ENCODE data around the gene HOXD10. TPM values are rescaled to one million over a fixed set of nuclear protein-coding genes. Genes with fewer than 3 reads are reported as not detected.

HOXD10 gene
- polyA plus RNA-seq, 4 donors, result 0.09 TPM; not detected in 3

GRCh38 chr2:176161825-176162626 is 45.4 kb downstream of the HOXD10 start:
- Histone ChIP-seq H3K27ac (ENCODE audit: low read depth in 1 of 3, low read length in 2 of 3) (no peak overlapping the region), H3K27me3 (ENCODE audit: control insufficient read depth in 3 of 3, insufficient read depth in 3 of 3, low read length in 3 of 3) (peaks cover 5 to 98% (median 58%) of the 10 kb centered on the region in 3 donors), H3K9me3 (ENCODE audit: control insufficient read depth in 2 of 2, insufficient read depth in 1 of 2, low read depth in 1 of 2, low read length in 1 of 2) (peaks cover 0 to 2% of the 10 kb centered on the region in 2 donors), H3K36me3 (ENCODE audit: control insufficient read depth in 3 of 3, insufficient read depth in 2 of 3, low read depth in 1 of 3, low read length in 3 of 3) (no peaks in the 10 kb centered on the region), H3K4me3 (ENCODE audit: low read depth in 1 of 3, low read length in 3 of 3) (no peak overlapping the region), H3K4me1 (ENCODE audit: control insufficient read depth in 3 of 3, insufficient read depth in 2 of 3, low read depth in 1 of 3, low read length in 2 of 3) (peaks cover 0 to 12% (median 0%) of the 10 kb centered on the region in 3 donors)
- no peak for FAIRE-seq
- whole genome bisulfite sequencing, 3 donors, result 8 to 14% (median 11%) methylated on average over 22 of the region's 22 CpGs
- DNase-seq, result no peak

- Histone ChIP-seq H3K27ac (ENCODE audit: low read depth in 1 of 3, low read length in 2 of 3) (no peak overlapping the region), H3K4me1 (ENCODE audit: control insufficient read depth in 3 of 3, insufficient read depth in 2 of 3, low read depth in 1 of 3, low read length in 2 of 3) (peaks cover 0 to 12% (median 0%) of the 10 kb centered on the region in 3 donors), H3K4me3 (ENCODE audit: low read depth in 1 of 3, low read length in 3 of 3) (no peak overlapping the region), H3K27me3 (ENCODE audit: control insufficient read depth in 3 of 3, insufficient read depth in 3 of 3, low read length in 3 of 3) (peaks cover 5 to 97% (median 53%) of the 10 kb centered on the region in 3 donors), H3K36me3 (ENCODE audit: control insufficient read depth in 3 of 3, insufficient read depth in 2 of 3, low read depth in 1 of 3, low read length in 3 of 3) (no peaks in the 10 kb centered on the region), H3K9me3 (ENCODE audit: control insufficient read depth in 2 of 2, insufficient read depth in 1 of 2, low read depth in 1 of 2, low read length in 1 of 2) (peaks cover 0 to 2% of the 10 kb centered on the region in 2 donors)
- 8 to 16% (median 12%) methylated on average over 28 to 29 of the region's 29 CpGs for WGBS, 3 donors
- DNase-seq (peak in 1 of 2 donors; percentile 57), FAIRE-seq (no peak)
These were observed 46.5 kb downstream of the HOXD10 start for GRCh38 chr2:176162911-176163671.

- Histone ChIP-seq H3K27me3 (ENCODE audit: control insufficient read depth in 3 of 3, insufficient read depth in 3 of 3, low read length in 3 of 3) (peaks cover 5 to 97% (median 50%) of the 10 kb centered on the region in 3 donors), H3K4me3 (ENCODE audit: low read depth in 1 of 3, low read length in 3 of 3) (no peak overlapping the region), H3K4me1 (ENCODE audit: control insufficient read depth in 3 of 3, insufficient read depth in 2 of 3, low read depth in 1 of 3, low read length in 2 of 3) (peaks cover 0 to 12% (median 0%) of the 10 kb centered on the region in 3 donors), H3K36me3 (ENCODE audit: control insufficient read depth in 3 of 3, insufficient read depth in 2 of 3, low read depth in 1 of 3, low read length in 3 of 3) (no peaks in the 10 kb centered on the region), H3K27ac (ENCODE audit: low read depth in 1 of 3, low read length in 2 of 3) (no peak overlapping the region), H3K9me3 (ENCODE audit: control insufficient read depth in 2 of 2, insufficient read depth in 1 of 2, low read depth in 1 of 2, low read length in 1 of 2) (peaks cover 0 to 2% of the 10 kb centered on the region in 2 donors)
- no peak for DNase-seq
- 6 to 20% (median 14%) methylated on average over 12 of the region's 12 CpGs for WGBS, 3 donors
- no peak for FAIRE-seq
These were observed 47.1 kb downstream of the HOXD10 start for GRCh38 chr2:176163672-176164056.

- whole genome bisulfite sequencing, 3 donors, result 23 to 26% (median 24%) methylated on average over 13 of the region's 13 CpGs
- H3K4me3 ChIP-seq (ENCODE audit: low read depth in 1 of 3, low read length in 3 of 3), result no peak overlapping the region
- H3K27ac ChIP-seq (ENCODE audit: low read depth in 1 of 3, low read length in 2 of 3), result no peak overlapping the region
- H3K27me3 ChIP-seq (ENCODE audit: control insufficient read depth in 3 of 3, insufficient read depth in 3 of 3, low read length in 3 of 3), result peaks cover 5 to 97% (median 53%) of the 10 kb centered on the region in 3 donors
- FAIRE-seq (no peak), DNase-seq (no peak)
- peaks cover 0 to 12% (median 0%) of the 10 kb centered on the region in 3 donors for H3K4me1 ChIP-seq (ENCODE audit: control insufficient read depth in 3 of 3, insufficient read depth in 2 of 3, low read depth in 1 of 3, low read length in 2 of 3)
- H3K9me3 ChIP-seq (ENCODE audit: control insufficient read depth in 2 of 2, insufficient read depth in 1 of 2, low read depth in 1 of 2, low read length in 1 of 2), result peaks cover 0 to 2% of the 10 kb centered on the region in 2 donors
- no peaks in the 10 kb centered on the region for H3K36me3 ChIP-seq (ENCODE audit: control insufficient read depth in 3 of 3, insufficient read depth in 2 of 3, low read depth in 1 of 3, low read length in 3 of 3)
These were observed 47.6 kb downstream of the HOXD10 start for GRCh38 chr2:176164201-176164600.

GRCh38 chr2:176164611-176165369 is 48.2 kb downstream of the HOXD10 start:
- Histone ChIP-seq H3K9me3 (ENCODE audit: control insufficient read depth in 2 of 2, insufficient read depth in 1 of 2, low read depth in 1 of 2, low read length in 1 of 2) (peaks cover 0 to 2% of the 10 kb centered on the region in 2 donors), H3K4me1 (ENCODE audit: control insufficient read depth in 3 of 3, insufficient read depth in 2 of 3, low read depth in 1 of 3, low read length in 2 of 3) (peaks cover 0 to 12% (median 0%) of the 10 kb centered on the region in 3 donors), H3K36me3 (ENCODE audit: control insufficient read depth in 3 of 3, insufficient read depth in 2 of 3, low read depth in 1 of 3, low read length in 3 of 3) (no peaks in the 10 kb centered on the region), H3K27ac (ENCODE audit: low read depth in 1 of 3, low read length in 2 of 3) (no peak overlapping the region), H3K27me3 (ENCODE audit: control insufficient read depth in 3 of 3, insufficient read depth in 3 of 3, low read length in 3 of 3) (peaks cover 5 to 96% (median 50%) of the 10 kb centered on the region in 3 donors), H3K4me3 (ENCODE audit: low read depth in 1 of 3, low read length in 3 of 3) (no peak overlapping the region)
- no peak for DNase-seq
- FAIRE-seq, result no peak
- WGBS, 3 donors, result 9 to 14% (median 11%) methylated on average over 50 to 52 of the region's 52 CpGs

GRCh38 chr2:176165370-176166050 is 48.9 kb downstream of the HOXD10 start:
- 9 to 12% (median 9%) methylated on average over 26 of the region's 26 CpGs for WGBS, 3 donors
- no peak overlapping the region for H3K4me3 ChIP-seq (ENCODE audit: low read depth in 1 of 3, low read length in 3 of 3)
- no peak for DNase-seq
- H3K27ac ChIP-seq (ENCODE audit: low read depth in 1 of 3, low read length in 2 of 3), result no peak overlapping the region
- peaks cover 0 to 2% of the 10 kb centered on the region in 2 donors for H3K9me3 ChIP-seq (ENCODE audit: control insufficient read depth in 2 of 2, insufficient read depth in 1 of 2, low read depth in 1 of 2, low read length in 1 of 2)
- no peaks in the 10 kb centered on the region for H3K36me3 ChIP-seq (ENCODE audit: control insufficient read depth in 3 of 3, insufficient read depth in 2 of 3, low read depth in 1 of 3, low read length in 3 of 3)
- peaks cover 1 to 95% (median 49%) of the 10 kb centered on the region in 3 donors for H3K27me3 ChIP-seq (ENCODE audit: control insufficient read depth in 3 of 3, insufficient read depth in 3 of 3, low read length in 3 of 3)
- no peak for FAIRE-seq
- H3K4me1 ChIP-seq (ENCODE audit: control insufficient read depth in 3 of 3, insufficient read depth in 2 of 3, low read depth in 1 of 3, low read length in 2 of 3), result peaks cover 0 to 6% (median 0%) of the 10 kb centered on the region in 3 donors

GRCh38 chr2:176166272-176166671 is 49.7 kb downstream of the HOXD10 start:
- no peak for FAIRE-seq
- H3K4me1 ChIP-seq (ENCODE audit: control insufficient read depth in 3 of 3, insufficient read depth in 2 of 3, low read depth in 1 of 3, low read length in 2 of 3), result peaks cover 0 to 6% (median 0%) of the 10 kb centered on the region in 3 donors
- peaks cover 0 to 95% (median 53%) of the 10 kb centered on the region in 3 donors for H3K27me3 ChIP-seq (ENCODE audit: control insufficient read depth in 3 of 3, insufficient read depth in 3 of 3, low read length in 3 of 3)
- H3K9me3 ChIP-seq (ENCODE audit: control insufficient read depth in 2 of 2, insufficient read depth in 1 of 2, low read depth in 1 of 2, low read length in 1 of 2), result peaks cover 0 to 2% of the 10 kb centered on the region in 2 donors
- no peaks in the 10 kb centered on the region for H3K36me3 ChIP-seq (ENCODE audit: control insufficient read depth in 3 of 3, insufficient read depth in 2 of 3, low read depth in 1 of 3, low read length in 3 of 3)
- WGBS, 3 donors, result 19 to 35% (median 19%) methylated on average over 2 of the region's 2 CpGs
- H3K4me3 ChIP-seq (ENCODE audit: low read depth in 1 of 3, low read length in 3 of 3), result no peak overlapping the region
- H3K27ac ChIP-seq (ENCODE audit: low read depth in 1 of 3, low read length in 2 of 3), result no peak overlapping the region
- DNase-seq, result no peak
